ENCODE results near the gene FAM229A.

DNA sequence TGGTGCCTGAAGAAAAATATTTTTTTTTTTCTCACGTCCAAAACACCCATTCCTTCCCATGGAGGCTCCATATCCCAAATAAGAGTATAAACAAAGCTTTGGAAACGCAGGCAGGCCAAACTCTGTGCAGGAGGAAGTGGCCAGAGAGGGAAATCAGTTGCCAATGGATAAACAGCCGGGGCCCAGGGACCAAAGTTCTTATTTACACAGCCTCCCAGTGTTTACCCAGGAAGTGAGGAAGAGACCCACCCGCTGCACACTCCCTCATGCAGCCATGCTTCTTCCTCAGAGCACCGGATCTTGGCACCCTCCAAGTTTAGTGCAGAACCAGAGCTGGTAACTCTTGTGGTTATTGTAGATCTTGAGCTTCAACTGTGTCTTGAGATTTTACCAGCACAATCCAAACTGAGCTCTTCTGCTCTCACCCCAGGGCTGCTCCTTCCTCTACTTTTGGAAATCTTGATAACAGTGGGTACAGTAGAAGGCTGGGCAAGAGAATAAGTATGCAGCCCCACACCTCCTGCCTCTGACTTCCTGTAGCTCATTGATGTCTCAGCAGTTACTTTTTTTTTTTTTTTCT is 40.5 kb downstream of the FAM229A start:
- TF ChIP-seq, protein P1, sequence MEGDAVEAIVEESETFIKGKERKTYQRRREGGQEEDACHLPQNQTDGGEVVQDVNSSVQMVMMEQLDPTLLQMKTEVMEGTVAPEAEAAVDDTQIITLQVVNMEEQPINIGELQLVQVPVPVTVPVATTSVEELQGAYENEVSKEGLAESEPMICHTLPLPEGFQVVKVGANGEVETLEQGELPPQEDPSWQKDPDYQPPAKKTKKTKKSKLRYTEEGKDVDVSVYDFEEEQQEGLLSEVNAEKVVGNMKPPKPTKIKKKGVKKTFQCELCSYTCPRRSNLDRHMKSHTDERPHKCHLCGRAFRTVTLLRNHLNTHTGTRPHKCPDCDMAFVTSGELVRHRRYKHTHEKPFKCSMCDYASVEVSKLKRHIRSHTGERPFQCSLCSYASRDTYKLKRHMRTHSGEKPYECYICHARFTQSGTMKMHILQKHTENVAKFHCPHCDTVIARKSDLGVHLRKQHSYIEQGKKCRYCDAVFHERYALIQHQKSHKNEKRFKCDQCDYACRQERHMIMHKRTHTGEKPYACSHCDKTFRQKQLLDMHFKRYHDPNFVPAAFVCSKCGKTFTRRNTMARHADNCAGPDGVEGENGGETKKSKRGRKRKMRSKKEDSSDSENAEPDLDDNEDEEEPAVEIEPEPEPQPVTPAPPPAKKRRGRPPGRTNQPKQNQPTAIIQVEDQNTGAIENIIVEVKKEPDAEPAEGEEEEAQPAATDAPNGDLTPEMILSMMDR (IDR thresholded peaks at IDR 0.05; ENCODE audit: low read depth, low read length, missing input control) = no peak
- TF ChIP-seq TAF1 (conservative IDR thresholded peaks at IDR 0.05) (no peak), FOXA1 (IDR thresholded peaks at IDR 0.05) (peak; percentile 100), EGR1 (IDR thresholded peaks at IDR 0.05; ENCODE audit: low read depth in 2 of 2) (peak; percentile 35 to 36), HNF4A (conservative IDR thresholded peaks at IDR 0.05) (peak; percentile 92), JUND (IDR thresholded peaks at IDR 0.05) (peak; percentile 62 to 64), YY1 (IDR thresholded peaks at IDR 0.05) (peak; percentile 79), GABPA (IDR thresholded peaks at IDR 0.05 in 1 of 2, conservative IDR thresholded peaks at IDR 0.05 in 1 of 2) (peak in 1 of 2 donors; percentile 75), RAD21 (IDR thresholded peaks at IDR 0.05) (peak; percentile 36 to 50)
- TF ChIP-seq, protein P2, sequence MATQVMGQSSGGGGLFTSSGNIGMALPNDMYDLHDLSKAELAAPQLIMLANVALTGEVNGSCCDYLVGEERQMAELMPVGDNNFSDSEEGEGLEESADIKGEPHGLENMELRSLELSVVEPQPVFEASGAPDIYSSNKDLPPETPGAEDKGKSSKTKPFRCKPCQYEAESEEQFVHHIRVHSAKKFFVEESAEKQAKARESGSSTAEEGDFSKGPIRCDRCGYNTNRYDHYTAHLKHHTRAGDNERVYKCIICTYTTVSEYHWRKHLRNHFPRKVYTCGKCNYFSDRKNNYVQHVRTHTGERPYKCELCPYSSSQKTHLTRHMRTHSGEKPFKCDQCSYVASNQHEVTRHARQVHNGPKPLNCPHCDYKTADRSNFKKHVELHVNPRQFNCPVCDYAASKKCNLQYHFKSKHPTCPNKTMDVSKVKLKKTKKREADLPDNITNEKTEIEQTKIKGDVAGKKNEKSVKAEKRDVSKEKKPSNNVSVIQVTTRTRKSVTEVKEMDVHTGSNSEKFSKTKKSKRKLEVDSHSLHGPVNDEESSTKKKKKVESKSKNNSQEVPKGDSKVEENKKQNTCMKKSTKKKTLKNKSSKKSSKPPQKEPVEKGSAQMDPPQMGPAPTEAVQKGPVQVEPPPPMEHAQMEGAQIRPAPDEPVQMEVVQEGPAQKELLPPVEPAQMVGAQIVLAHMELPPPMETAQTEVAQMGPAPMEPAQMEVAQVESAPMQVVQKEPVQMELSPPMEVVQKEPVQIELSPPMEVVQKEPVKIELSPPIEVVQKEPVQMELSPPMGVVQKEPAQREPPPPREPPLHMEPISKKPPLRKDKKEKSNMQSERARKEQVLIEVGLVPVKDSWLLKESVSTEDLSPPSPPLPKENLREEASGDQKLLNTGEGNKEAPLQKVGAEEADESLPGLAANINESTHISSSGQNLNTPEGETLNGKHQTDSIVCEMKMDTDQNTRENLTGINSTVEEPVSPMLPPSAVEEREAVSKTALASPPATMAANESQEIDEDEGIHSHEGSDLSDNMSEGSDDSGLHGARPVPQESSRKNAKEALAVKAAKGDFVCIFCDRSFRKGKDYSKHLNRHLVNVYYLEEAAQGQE (IDR thresholded peaks at IDR 0.05) = no peak
